ENCODE results near the gene MCUB.

DNA sequence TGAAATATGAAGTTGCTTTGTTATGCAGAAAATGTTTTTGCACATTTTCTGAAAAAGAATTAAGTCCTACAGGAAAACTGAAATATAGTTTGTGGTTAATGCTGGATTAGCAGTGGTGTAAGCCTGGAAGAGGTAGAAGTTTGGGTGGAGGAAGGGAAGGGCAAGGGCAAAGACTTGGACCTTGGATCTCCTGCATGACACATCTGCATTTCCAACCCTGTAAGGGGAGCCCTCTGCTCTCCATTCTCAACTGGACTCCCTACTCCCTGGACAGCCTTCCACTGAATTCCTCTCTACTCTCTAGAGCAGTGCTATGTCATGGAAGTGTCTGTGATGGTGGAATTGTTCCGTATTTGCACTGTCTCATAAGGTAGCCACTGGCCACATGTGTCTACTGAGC is 138.6 kb downstream of the MCUB start:
- TF ChIP-seq YY1 (IDR thresholded peaks at IDR 0.05; ENCODE audit: insufficient read depth, insufficient read length) (no peak), ZNF274 (IDR thresholded peaks at IDR 0.05; ENCODE audit: low read depth, low read length) (no peak)
